Kidney epithelial cell (primary cell): ENCODE measurements around the gene PSMC3IP. TPM values are rescaled to one million over a fixed set of nuclear protein-coding genes. Genes with fewer than 3 reads are reported as not detected.
"Not testable (repeated sequence)": the region's sequence is repeated elsewhere in the genome, so short reads cannot be mapped to it uniquely, and the experiment has no call there.

ENCODE experiments used
- DNase-seq: peaks from one replicate; pipeline ENCODE4 v3.0.0-alpha.2; 2010; ENCODE audit warnings: low read depth
- H3K27me3 ChIP-seq: 2 replicates; pipeline ENCODE4 v1.6.0; 2011; ENCODE audit warnings: low read length; ENCODE audit not compliant: control insufficient read depth, insufficient read depth
- H3K36me3 ChIP-seq: 2 replicates; pipeline ENCODE4 v1.5.1; 2011; ENCODE audit warnings: low read length; ENCODE audit not compliant: control insufficient read depth, insufficient read depth
- H3K4me3 ChIP-seq: 2 replicates; pipeline ENCODE4 v1.5.1; 2011; ENCODE audit warnings: low read depth, mild to moderate bottlenecking, control low read depth, low read length
- total RNA-seq: library from RNA; depleted of rRNA; stranded (reverse); fragments of >200 nt; gene quantifications from 2 replicates; pipeline ENCODE4 v1.2.3, GENCODE V29; 2015
- TF ChIP-seq, protein P1 (sequence below): IDR thresholded peaks from 2 replicates; pipeline ENCODE4 v1.5.1; 2011; ENCODE audit warnings: mild to moderate bottlenecking, moderate library complexity, low read length, control low read depth, inconsistent platforms; ENCODE audit not compliant: insufficient read depth, poor library complexity, severe bottlenecking

The PSMC3IP gene
- total RNA-seq, 1 donor from 2014 or later, result 3.9 TPM

DNA sequence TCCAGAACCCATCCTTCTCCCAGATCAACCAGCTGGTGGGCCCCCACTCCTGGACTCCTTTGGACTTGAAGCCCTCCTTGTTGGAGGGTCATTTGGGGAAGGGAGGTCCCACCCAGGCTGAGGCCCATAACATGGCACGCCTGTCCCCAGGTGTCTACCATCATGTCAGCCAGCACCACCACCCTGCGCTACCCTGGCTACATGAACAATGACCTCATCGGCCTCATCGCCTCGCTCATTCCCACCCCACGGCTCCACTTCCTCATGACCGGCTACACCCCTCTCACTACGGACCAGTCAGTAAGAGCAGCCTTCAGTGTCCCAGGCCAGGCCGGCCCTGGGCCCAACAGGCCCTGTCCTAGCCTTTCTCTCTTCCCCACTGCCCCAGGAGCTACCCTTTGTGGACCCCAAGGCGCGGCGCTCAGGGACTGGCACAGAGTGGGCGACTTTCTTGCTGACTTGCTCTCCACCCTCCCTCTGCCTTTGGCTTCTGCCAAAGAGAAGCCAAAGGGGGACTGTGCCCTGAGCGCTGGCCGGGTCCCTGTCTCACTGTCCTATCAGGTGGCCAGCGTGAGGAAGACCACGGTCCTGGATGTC is 36.3 kb upstream of the PSMC3IP start:
- TF ChIP-seq, protein P1, sequence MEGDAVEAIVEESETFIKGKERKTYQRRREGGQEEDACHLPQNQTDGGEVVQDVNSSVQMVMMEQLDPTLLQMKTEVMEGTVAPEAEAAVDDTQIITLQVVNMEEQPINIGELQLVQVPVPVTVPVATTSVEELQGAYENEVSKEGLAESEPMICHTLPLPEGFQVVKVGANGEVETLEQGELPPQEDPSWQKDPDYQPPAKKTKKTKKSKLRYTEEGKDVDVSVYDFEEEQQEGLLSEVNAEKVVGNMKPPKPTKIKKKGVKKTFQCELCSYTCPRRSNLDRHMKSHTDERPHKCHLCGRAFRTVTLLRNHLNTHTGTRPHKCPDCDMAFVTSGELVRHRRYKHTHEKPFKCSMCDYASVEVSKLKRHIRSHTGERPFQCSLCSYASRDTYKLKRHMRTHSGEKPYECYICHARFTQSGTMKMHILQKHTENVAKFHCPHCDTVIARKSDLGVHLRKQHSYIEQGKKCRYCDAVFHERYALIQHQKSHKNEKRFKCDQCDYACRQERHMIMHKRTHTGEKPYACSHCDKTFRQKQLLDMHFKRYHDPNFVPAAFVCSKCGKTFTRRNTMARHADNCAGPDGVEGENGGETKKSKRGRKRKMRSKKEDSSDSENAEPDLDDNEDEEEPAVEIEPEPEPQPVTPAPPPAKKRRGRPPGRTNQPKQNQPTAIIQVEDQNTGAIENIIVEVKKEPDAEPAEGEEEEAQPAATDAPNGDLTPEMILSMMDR, result no peak
- DNase-seq, result no peak
- peaks cover 2% of the 10 kb centered on the region for H3K36me3 ChIP-seq
- H3K4me3 ChIP-seq, result no peak overlapping the region
- H3K27me3 ChIP-seq, result no peaks in the 10 kb centered on the region

- H3K4me3 ChIP-seq, result no peak overlapping the region
- no peak for DNase-seq
- no peaks in the 10 kb centered on the region for H3K27me3 ChIP-seq
- peaks cover 2% of the 10 kb centered on the region for H3K36me3 ChIP-seq
- TF ChIP-seq, protein P1, result no peak
Observed at GRCh38 chr17:42612013-42612412, 34.5 kb upstream of the PSMC3IP start.

GRCh38 chr17:42609814-42610801 is 32.6 kb upstream of the PSMC3IP start:
- not testable (repeated sequence) for H3K36me3 ChIP-seq, H3K27me3 ChIP-seq, DNase-seq
- peak overlapping the region; percentile 97 for H3K4me3 ChIP-seq

DNA sequence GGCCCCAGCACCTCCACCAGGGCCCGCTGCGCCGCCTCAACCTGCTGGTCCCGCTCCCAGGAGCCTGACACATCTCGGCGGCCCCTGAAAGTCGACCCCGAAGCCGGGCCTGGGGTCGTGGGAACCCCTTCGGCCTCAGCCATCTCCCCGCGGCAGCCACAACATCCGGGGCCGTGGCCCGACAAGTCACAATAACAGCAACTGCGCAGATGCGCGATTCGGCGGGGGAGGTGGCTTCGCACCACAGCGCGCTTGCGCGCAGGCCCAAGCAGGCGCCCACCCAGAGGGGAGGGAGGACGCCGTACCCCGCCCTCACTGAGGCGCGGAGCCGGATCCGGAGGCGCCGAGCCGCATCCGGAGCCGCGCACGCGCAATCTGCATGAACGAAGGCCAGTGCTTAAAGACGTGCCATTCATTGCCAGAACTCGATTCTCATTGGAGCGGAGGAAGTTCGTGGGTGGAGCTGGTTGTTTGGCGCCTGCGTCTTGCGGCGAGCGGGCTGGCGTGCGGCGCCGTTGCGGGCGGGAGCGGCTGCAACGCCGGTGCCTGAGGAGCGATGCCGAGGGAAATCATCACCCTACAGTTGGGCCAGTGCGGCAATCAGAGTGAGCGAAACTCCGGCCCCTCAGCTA is 31.8 kb upstream of the PSMC3IP start, which contains the start of the genes RETREG3 and TUBG1:
TSS of gene RETREG3 (minus strand) at position 193 of the 632 bp plus-strand sequence. CDS start at position 143, 50 bp downstream.
TSS of gene TUBG1 (plus strand) at position 502 of the 632 bp plus-strand sequence. CDS start at position 557, 55 bp downstream.
- TF ChIP-seq, protein P1, result peak; percentile 57
- DNase-seq, result peak; percentile 94
- Histone ChIP-seq H3K36me3 (peaks cover 2% of the 10 kb centered on the region), H3K4me3 (peak within 1 kb of the TSS; percentile 97), H3K27me3 (no peaks in the 10 kb centered on the region)

- no peaks in the 10 kb centered on the region for H3K27me3 ChIP-seq
- DNase-seq, result peak; percentile 5
- H3K36me3 ChIP-seq, result peaks cover 2% of the 10 kb centered on the region
- H3K4me3 ChIP-seq, result peak overlapping the region; percentile 97
- TF ChIP-seq, protein P1, result no peak
Observed at GRCh38 chr17:42608305-42609181, 31.0 kb upstream of the PSMC3IP start.
